GM21423 (cell line): ENCODE measurements around the gene DSTYK.

Experiments used
- ATAC-seq: cut with Tn5 transposase; IDR thresholded peaks from one replicate; pipeline ENCODE4 v1.9.1; 2021; ENCODE audit warnings: mild to moderate bottlenecking, moderate library complexity; ENCODE audit not compliant: unreplicated experiment

DSTYK gene

GRCh38 chr1:205133287-205133686 lies 78.2 kb downstream of the DSTYK start:
- no peak for ATAC-seq

DNA sequence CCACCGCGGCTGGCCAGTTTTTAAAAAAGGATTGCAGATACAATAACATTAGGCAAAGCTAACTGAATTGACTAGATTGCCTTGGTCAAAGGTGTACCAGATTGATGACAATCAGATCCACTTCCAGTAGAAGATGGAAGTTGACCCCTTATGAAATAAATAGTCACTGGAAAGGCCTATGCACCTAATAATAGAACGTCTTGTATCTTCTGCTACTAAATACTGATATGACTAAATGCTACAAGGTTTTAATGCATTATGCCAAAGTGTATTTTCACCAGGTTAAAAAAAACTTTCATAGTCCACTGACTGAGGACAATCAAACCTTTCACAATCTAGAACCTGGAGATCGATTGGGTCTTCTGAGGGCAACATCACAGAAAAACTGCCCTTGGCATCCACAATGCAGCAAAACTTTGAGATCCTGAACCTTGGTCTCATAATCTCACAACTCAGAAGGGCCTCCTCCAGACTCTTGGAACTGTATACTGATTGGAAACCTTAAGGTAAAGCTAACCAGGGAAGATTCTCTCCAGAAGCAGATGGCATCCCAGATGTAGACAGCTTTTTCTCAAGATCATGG lies 82.0 kb downstream of the DSTYK start:
- ATAC-seq = no peak

GRCh38 chr1:205128050-205128449 lies 83.5 kb downstream of the DSTYK start:
- ATAC-seq = no peak

DNA sequence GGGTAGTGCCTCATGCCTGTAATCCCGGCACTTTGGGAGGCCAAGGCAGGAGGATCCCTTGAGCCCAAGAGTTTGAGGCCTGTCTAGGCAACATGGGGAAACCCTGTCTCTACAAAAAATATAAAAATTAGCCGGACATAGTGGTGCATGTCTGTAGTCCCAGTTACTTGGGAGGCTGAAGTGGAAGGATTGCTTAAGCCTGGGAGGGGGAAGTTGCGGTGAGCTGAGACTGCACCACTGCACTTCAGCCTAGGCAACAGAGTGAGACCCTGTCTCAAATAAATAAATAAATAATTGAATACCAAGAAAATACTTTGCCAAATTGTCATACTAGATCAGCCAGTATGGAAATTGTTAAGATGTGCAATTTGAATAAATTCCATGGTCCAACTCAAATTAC lies 83.9 kb downstream of the DSTYK start:
- ATAC-seq = no peak

- no peak for ATAC-seq
Measured at GRCh38 chr1:205124726-205125125, 86.8 kb downstream of the DSTYK start.

DNA sequence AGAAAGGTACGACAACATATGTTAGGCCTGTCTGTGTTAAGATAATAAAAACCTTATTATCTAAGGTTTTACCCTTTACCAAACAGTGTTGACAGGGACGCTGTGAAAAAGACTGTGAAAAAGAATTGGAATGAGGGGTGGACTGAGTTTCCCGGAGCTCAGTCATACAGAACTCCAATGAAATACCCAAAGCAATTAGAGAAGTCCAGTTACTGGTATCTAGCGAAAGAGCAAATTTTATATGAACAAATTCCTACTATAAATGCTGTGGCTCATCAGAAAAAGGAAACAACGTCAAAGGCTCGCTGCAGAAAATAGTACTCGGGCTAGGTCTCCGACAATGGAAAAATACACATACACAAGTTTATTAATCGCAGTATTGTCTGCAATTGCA lies 89.0 kb downstream of the DSTYK start:
- ATAC-seq = peak; percentile 6

DNA sequence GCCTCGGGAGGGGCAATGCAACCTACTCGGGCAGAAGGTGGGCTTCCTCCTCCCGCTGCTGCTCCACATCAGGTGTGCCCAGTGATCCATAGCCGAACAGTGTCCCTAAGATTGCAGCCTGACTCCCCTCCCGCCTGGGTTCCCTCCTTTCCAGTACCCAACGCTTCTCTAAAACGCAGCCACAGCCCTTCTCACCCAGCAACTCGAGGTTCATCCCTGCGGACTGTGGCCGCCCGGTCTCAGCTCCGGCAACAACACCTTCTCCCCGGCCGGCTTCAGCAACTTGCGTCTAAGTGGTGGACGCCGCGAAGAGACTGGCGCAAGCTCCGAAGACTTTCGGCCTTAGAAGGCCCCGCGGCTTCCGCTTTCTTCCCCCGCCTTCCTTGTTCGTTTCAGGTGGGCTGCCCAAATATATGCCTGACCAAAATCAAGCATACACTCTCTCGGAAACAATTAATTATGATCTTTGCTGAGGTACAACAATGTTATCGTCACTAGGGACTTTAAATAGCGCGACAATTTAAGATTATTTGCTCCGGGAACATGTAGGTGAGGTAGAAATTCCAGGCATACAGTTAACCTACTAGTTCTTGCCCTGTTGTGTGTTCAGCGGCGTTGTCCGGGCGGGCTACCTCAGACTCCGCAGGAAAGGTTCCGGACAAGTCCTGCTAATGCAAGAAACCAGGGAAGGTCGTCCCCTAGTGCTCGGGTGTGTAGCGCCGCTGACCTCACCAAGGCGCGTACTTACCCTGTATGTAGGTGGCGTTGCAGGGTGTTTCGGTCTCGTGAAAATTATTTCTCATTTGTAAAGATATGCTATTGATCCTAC lies 89.6 kb downstream of the DSTYK start, which contains the start of gene RBBP5:
TSS of gene RBBP5 (minus strand) at position 319 of the 829 bp plus-strand sequence. CDS start at position 214, 105 bp downstream.
- ATAC-seq = peak; percentile 92

- ATAC-seq = no peak
Measured at GRCh38 chr1:205118752-205119151, 92.8 kb downstream of the DSTYK start.

- no peak for ATAC-seq
Measured at GRCh38 chr1:205111354-205111753, 100.1 kb downstream of the DSTYK start.

DNA sequence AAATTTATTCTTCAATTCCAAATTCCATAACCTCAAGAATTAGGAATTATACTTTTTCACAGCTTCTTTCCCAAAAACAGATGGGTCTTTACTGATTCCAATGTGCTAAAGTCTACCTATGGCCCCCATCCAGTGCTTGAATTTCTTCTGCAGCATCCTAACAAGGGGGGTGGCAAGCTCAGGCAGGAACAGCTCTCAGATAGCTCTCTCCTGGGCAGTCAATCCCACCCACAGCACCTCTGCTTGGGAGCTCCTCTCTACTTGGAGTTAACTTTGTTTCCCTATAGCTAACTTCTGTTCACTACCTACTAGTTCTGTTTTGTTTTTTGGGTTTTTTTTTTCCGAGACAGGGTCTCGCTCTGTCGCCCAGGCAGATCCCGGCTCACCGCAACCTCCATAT lies 101.8 kb downstream of the DSTYK start:
- no peak for ATAC-seq

- no peak for ATAC-seq
Measured at GRCh38 chr1:205109269-205109668, 102.2 kb downstream of the DSTYK start.

- no peak for ATAC-seq
Measured at GRCh38 chr1:205108464-205108863, 103.0 kb downstream of the DSTYK start.

DNA sequence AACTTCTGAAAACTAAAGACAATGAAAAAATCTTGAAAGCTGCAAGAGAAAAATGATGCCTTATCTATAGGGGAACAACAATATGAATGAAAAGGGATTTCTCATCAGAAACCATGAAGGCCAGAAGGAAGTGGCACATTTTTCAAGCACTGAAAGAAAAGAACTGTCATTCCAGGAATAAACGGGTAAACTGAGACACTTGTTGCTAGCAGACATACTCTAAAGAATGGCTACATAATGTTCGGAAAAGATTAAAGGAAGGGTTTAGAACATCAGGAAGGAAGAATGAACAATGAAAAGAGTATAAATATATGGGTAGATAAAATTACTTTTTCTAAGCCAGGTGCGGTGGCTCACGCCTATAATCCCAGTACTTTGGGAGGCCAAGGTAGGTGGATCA lies 104.2 kb downstream of the DSTYK start:
- ATAC-seq = no peak

DNA sequence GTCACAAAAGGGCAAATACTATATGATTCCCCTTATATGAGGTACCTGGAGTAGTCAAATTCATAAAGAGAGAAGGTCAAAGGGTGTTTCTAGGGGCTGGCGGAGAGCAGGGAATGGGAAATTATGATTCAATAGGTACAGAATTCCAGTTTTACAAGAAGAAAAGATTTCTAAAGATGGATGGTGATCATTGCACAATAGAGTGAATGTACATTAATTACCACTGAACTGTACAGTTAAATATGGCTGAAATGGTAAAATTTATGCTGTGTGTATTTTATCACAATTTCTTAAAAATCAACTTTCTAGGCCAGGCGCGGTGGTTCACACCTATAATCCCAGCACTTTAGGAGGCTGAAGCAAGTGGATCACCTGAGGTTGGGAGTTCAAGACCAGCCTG lies 109.1 kb downstream of the DSTYK start:
- no peak for ATAC-seq

DNA sequence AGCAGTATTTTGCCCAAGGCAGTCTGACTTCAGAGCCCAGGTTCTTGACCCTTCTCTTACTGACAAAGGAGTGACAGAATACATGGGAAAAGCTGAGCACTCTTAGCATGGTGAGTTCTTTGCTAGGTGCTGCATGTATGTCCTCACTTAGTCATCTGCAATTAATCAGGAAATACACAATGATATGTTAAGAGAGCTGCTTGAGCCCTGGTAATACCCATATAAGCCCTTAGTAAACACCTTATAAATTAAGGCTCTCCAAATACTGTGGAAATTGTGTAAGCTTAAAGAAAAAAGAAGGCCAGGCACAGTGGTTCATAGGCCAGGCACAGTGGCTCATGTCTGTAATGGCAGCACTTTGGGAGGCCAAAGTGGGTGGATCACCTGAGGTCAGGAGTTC lies 113.3 kb downstream of the DSTYK start:
- ATAC-seq = no peak

DNA sequence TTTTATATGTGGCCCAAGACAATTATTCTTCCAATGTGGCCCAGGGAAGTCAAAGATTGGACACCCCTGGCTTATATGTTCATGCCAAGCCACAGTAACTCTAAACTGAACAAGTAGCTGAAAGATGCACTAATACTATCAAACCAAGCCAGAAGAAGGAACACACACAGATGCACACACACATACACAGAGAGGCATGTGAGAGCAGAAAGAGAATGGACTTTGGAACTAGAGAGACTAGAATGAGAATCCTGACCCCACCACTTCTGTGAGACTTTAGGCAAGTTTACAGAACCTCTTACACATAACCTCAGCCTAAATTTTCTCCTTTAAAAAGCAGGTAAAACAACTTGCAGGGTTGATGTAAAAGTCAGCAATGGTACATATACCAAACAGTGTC lies 116.1 kb downstream of the DSTYK start:
- no peak for ATAC-seq
